MM.1S (cell line): ENCODE measurements around the gene PUM1.
"Not testable (repeated sequence)": the region's sequence is repeated elsewhere in the genome, so short reads cannot be mapped to it uniquely, and the experiment has no call there.

Experiments
- DNase-seq: peaks from one replicate; pipeline ENCODE4 v3.0.0-alpha.2; 2015
- H2AFZ ChIP-seq: fragments of 300-600 bp; sonication (generic); 2 replicates; pipeline ENCODE4 v1.6.0; 2016; ENCODE audit warnings: antibody characterized with exemption, low read length
- H3F3A ChIP-seq: fragments of 300-600 bp; sonication (generic); 2 replicates; pipeline ENCODE4 v1.6.1; 2016; ENCODE audit warnings: mild to moderate bottlenecking, antibody characterized with exemption, low read length, moderate library complexity, mixed read lengths; ENCODE audit not compliant: insufficient read depth
- H3K27ac ChIP-seq: fragments of 300-600 bp; sonication (generic); 2 replicates; pipeline ENCODE4 v1.5.1; 2016; ENCODE audit warnings: mild to moderate bottlenecking, low read length
- H3K27me3 ChIP-seq: fragments of 300-600 bp; sonication (generic); replicated peaks from 2 replicates; pipeline ENCODE4 v1.6.0; 2016; ENCODE audit warnings: low read length; ENCODE audit not compliant: insufficient read depth
- H3K36me3 ChIP-seq: fragments of 300-600 bp; sonication (generic); replicated peaks from 2 replicates; pipeline ENCODE4 v1.6.1; 2016; ENCODE audit warnings: mild to moderate bottlenecking, low read length, mixed read lengths; ENCODE audit not compliant: insufficient read depth
- H3K4me1 ChIP-seq: fragments of 300-600 bp; sonication (generic); 2 replicates; pipeline ENCODE4 v1.6.1; 2016; ENCODE audit warnings: low read length, mixed read lengths
- H3K4me2 ChIP-seq: fragments of 300-600 bp; sonication (generic); 2 replicates; pipeline ENCODE4 v1.6.0; 2016; ENCODE audit warnings: low read depth, low read length
- H3K4me3 ChIP-seq: fragments of 300-600 bp; sonication (generic); 2 replicates; pipeline ENCODE4 v1.5.1; 2016; ENCODE audit warnings: low read length, mixed read lengths
- H3K79me2 ChIP-seq: fragments of 300-600 bp; sonication (generic); 2 replicates; pipeline ENCODE4 v1.6.1; 2016; ENCODE audit warnings: mixed run types, low read length, mixed read lengths
- H3K9ac ChIP-seq: fragments of 300-600 bp; sonication (generic); 2 replicates; pipeline ENCODE4 v1.6.1; 2016; ENCODE audit warnings: low read length, mixed read lengths
- H3K9me2 ChIP-seq: fragments of 300-600 bp; sonication (generic); replicated peaks from 2 replicates; pipeline ENCODE4 v1.6.1; 2016; ENCODE audit warnings: mild to moderate bottlenecking, low read length, mixed read lengths; ENCODE audit not compliant: insufficient read depth
- H3K9me3 ChIP-seq: fragments of 300-600 bp; sonication (generic); replicated peaks from 2 replicates; pipeline ENCODE4 v1.6.1; 2016; ENCODE audit warnings: mild to moderate bottlenecking, low read length, mixed read lengths; ENCODE audit not compliant: insufficient read depth
- H4K20me1 ChIP-seq: fragments of 300-600 bp; sonication (generic); 2 replicates; pipeline ENCODE4 v1.6.1; 2016; ENCODE audit warnings: mild to moderate bottlenecking, low read length, moderate library complexity, mixed read lengths; ENCODE audit not compliant: insufficient read depth
- EZH2 ChIP-seq: fragments of 300-600 bp; sonication (generic); optimal IDR thresholded peaks from 2 replicates; pipeline ENCODE3; 2017; ENCODE audit warnings: low read depth, mild to moderate bottlenecking, antibody characterized with exemption, low read length, mixed read lengths
- EZH2phosphoT487 ChIP-seq: fragments of 300-600 bp; sonication (generic); IDR thresholded peaks from 2 replicates; pipeline ENCODE4 v1.6.1; 2018; ENCODE audit warnings: antibody characterized with exemption, low read length
- TF ChIP-seq, protein P1 (sequence below): fragments of 300-600 bp; sonication (generic); IDR thresholded peaks from 2 replicates; pipeline ENCODE4 v1.5.1; 2016; ENCODE audit warnings: antibody characterized with exemption, low read length, mixed read lengths

The PUM1 gene

GRCh38 chr1:30952098-30952497 is 113.4 kb downstream of the PUM1 start:
- Histone ChIP-seq H3K9me3 (no peaks in the 10 kb centered on the region), H3K79me2 (peaks cover 34% of the 10 kb centered on the region), H3K27ac (no peak overlapping the region), H3K4me3 (no peak overlapping the region), H3K36me3 (peaks cover 11% of the 10 kb centered on the region), H3K4me2 (no peak overlapping the region), H3K27me3 (no peaks in the 10 kb centered on the region), H3K4me1 (no peaks in the 10 kb centered on the region), H3F3A (no peaks in the 10 kb centered on the region), H2AFZ (no peak overlapping the region), H3K9me2 (no peaks in the 10 kb centered on the region), H3K9ac (no peak overlapping the region), H4K20me1 (no peaks in the 10 kb centered on the region)
- no peak for DNase-seq
- TF ChIP-seq EZH2phosphoT487 (no peak), EZH2 (no peak)
- TF ChIP-seq, protein P1, sequence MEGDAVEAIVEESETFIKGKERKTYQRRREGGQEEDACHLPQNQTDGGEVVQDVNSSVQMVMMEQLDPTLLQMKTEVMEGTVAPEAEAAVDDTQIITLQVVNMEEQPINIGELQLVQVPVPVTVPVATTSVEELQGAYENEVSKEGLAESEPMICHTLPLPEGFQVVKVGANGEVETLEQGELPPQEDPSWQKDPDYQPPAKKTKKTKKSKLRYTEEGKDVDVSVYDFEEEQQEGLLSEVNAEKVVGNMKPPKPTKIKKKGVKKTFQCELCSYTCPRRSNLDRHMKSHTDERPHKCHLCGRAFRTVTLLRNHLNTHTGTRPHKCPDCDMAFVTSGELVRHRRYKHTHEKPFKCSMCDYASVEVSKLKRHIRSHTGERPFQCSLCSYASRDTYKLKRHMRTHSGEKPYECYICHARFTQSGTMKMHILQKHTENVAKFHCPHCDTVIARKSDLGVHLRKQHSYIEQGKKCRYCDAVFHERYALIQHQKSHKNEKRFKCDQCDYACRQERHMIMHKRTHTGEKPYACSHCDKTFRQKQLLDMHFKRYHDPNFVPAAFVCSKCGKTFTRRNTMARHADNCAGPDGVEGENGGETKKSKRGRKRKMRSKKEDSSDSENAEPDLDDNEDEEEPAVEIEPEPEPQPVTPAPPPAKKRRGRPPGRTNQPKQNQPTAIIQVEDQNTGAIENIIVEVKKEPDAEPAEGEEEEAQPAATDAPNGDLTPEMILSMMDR, result no peak

- no peak for DNase-seq
- H3K36me3 ChIP-seq, result peaks cover 11% of the 10 kb centered on the region
- H3K27me3 ChIP-seq, result no peaks in the 10 kb centered on the region
Measured at GRCh38 chr1:30950700-30951099, 114.8 kb downstream of the PUM1 start.

DNA sequence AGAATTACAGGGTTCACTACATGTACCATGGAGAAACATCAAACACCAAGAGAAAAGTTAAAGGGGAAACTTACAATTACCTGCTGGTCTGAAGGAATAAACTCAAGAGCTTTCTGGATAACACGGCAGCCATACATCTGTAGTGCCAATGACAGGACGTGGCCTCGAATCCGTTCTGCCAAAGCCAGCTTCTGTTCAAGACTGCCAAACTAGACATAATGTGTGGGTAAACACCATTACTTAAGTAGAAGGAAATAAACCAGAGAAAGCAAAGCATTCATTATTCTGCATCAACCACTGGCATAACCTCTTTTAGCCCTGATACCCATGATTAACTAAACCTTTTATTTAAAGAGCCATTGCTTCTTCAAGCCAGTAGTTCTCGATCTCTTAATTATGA is 115.5 kb downstream of the PUM1 start:
- H3K27ac ChIP-seq, result no peak overlapping the region
- no peak overlapping the region for H3K9ac ChIP-seq
- H3F3A ChIP-seq, result no peaks in the 10 kb centered on the region
- H3K4me1 ChIP-seq, result no peaks in the 10 kb centered on the region
- H3K79me2 ChIP-seq, result peaks cover 36% of the 10 kb centered on the region
- no peaks in the 10 kb centered on the region for H3K9me3 ChIP-seq
- no peak overlapping the region for H2AFZ ChIP-seq
- TF ChIP-seq, protein P1, result no peak
- no peak for TF ChIP-seq EZH2phosphoT487
- no peak for TF ChIP-seq EZH2
- H3K4me3 ChIP-seq, result no peak overlapping the region
- H4K20me1 ChIP-seq, result no peaks in the 10 kb centered on the region
- no peaks in the 10 kb centered on the region for H3K27me3 ChIP-seq
- H3K4me2 ChIP-seq, result no peak overlapping the region
- H3K36me3 ChIP-seq, result peaks cover 11% of the 10 kb centered on the region
- no peak for DNase-seq
- H3K9me2 ChIP-seq, result no peaks in the 10 kb centered on the region

More at GRCh38 chr1:30950700-30951099, 114.8 kb downstream of the PUM1 start:
- no peaks in the 10 kb centered on the region for H3K9me3 ChIP-seq
- no peak overlapping the region for H3K4me3 ChIP-seq
- TF ChIP-seq EZH2phosphoT487 (no peak), EZH2 (no peak)
- TF ChIP-seq, protein P1, result no peak
- no peak overlapping the region for H3K27ac ChIP-seq
- H3K79me2 ChIP-seq, result peaks cover 36% of the 10 kb centered on the region
- no peaks in the 10 kb centered on the region for H3K4me1 ChIP-seq
- H2AFZ ChIP-seq, result no peak overlapping the region
- no peak overlapping the region for H3K9ac ChIP-seq
- H3K4me2 ChIP-seq, result no peak overlapping the region
- H4K20me1 ChIP-seq, result no peaks in the 10 kb centered on the region
- H3K9me2 ChIP-seq, result no peaks in the 10 kb centered on the region
- H3F3A ChIP-seq, result no peaks in the 10 kb centered on the region

DNA sequence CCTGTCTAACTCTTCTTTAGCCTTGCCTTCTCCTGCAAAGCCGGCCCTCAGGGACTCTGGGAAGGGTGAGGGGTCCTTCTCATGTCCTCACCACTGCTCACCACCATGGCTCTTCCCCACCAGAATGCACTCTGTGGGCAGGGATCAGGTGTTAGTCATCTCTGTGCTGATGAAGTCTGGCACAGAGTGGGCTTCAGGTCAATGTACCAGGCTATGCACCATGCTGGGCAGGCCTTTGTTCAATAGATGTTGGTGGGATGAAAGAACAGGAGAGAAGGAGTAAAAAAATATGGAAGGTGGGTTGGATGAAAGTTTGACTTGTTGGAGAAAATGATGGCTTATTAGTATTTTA is 116.1 kb downstream of the PUM1 start:
- peaks cover 16% of the 10 kb centered on the region for H3K36me3 ChIP-seq

DNA sequence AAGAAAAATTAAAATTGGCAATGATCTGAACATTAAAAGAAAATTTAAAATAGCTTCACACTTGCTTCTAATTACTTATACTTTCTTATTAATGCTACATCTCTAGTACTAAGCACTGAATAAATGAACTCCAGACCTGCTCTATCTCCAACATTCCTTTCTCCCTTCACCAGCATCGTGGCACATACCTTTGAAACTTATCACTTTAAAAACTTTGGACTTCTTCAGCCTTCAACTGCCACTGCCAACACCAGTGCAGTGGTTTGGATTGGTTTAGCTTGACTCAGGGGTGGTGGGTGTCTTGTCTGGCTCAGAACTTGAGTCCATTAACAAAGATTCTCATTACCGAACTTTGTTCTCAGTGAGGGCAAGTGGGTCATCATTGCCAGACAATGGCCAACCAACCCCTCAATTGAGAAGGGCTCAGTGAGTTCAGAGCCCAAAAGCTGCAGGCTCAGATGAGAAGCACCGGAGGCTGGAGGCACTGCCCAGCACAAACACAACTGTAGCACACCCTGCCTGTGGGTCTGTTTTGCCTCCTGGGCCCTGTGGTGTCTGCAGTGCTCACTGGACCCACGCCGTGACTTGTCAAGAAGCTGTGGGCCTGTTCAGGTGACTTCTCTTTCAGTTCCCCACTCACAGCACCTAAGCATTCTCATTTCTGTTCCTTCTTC is 116.6 kb downstream of the PUM1 start:
- not testable (repeated sequence) for H3K27ac ChIP-seq, H3K9me3 ChIP-seq
- peaks cover 21% of the 10 kb centered on the region for H3K36me3 ChIP-seq

More for the DNA sequence above, 116.1 kb downstream of the PUM1 start:
- not testable (repeated sequence) for H3K27ac ChIP-seq, H3K9me3 ChIP-seq, H3F3A ChIP-seq, H3K4me3 ChIP-seq, H3K9ac ChIP-seq, H3K4me2 ChIP-seq, DNase-seq, H3K27me3 ChIP-seq, H4K20me1 ChIP-seq, H3K4me1 ChIP-seq, H2AFZ ChIP-seq, H3K9me2 ChIP-seq
- peaks cover 36% of the 10 kb centered on the region for H3K79me2 ChIP-seq

More for the DNA sequence above, 116.6 kb downstream of the PUM1 start:
- not testable (repeated sequence) for H2AFZ ChIP-seq, DNase-seq, H3K4me1 ChIP-seq, H3F3A ChIP-seq, H3K4me2 ChIP-seq, H3K27me3 ChIP-seq, H3K4me3 ChIP-seq, H4K20me1 ChIP-seq, H3K9ac ChIP-seq, H3K9me2 ChIP-seq
- peaks cover 30% of the 10 kb centered on the region for H3K79me2 ChIP-seq
